ENCODE data around the gene SLC22A5. TPM values are rescaled to one million over a fixed set of nuclear protein-coding genes. Genes with fewer than 3 reads are reported as not detected.

Gene SLC22A5
- total and polyA plus RNA-seq, 7 experiments from 2014 or later: 1.8 to 10.8 (median 6.9) TPM

- Histone ChIP-seq H3K27me3 (ENCODE audit: control insufficient read depth in 2 of 2, insufficient read depth in 2 of 2, low read length in 2 of 2) (no peaks in the 10 kb centered on the region), H3K4me1 (ENCODE audit: control insufficient read depth in 2 of 2, insufficient read depth in 2 of 2, low read length in 2 of 2) (peaks cover 15 to 32% of the 10 kb centered on the region in 2 donors), H3K36me3 (ENCODE audit: control insufficient read depth in 2 of 3, insufficient read depth in 3 of 3, low read length in 3 of 3) (no peaks in the 10 kb centered on the region), H3K4me3 (ENCODE audit: low read length) (no peak overlapping the region), H3K27ac (ENCODE audit: low read depth, low read length) (no peak overlapping the region), H3K9me3 (ENCODE audit: control insufficient read depth in 2 of 3, low read length in 3 of 3) (no peaks in the 10 kb centered on the region)
- ChIA-PET POLR2A (interaction anchor here (4.3 to 8.0 kb wide), 4 partner anchors 17 to 110 kb away, joined by 18 to 122 read pairs (median 42); partner anchors contain the start of gene IRF1), CTCF (interaction anchor here (1.2 to 12.5 kb wide), 5 partner anchors 18 to 110 kb away, joined by 3 to 243 read pairs (median 15); partner anchors contain the start of gene IRF1)
- DNase-seq (no peak), ATAC-seq (no peak)
- Mint-ChIP-seq H3K27ac (peak overlapping the region in 4 of 9 donors; percentile 25 to 70 (median 56)), H3K27me3 (no peaks in the 10 kb centered on the region), H3K9me3 (no peaks in the 10 kb centered on the region), H3K4me3 (no peak overlapping the region), H3K36me3 (peaks cover 0 to 7% (median 0%) of the 10 kb centered on the region in 5 donors), H3K4me1 (peaks cover 30 to 75% (median 50%) of the 10 kb centered on the region in 7 donors)
- intact Hi-C loops (cut with micrococcal nuclease): loop anchor here (5.0 kb wide), 4 partner anchors 117 to 663 kb away; partner anchors contain the start of genes GDF9 (in 1 of the 2), HSPA4 (in 1 of the 2), IL3 (in 1 of the 2) and UQCRQ (in 1 of the 2)
These were observed 19.5 kb downstream of the SLC22A5 start for GRCh38 chr5:132389051-132389331.

- H3K27ac ChIP-seq (ENCODE audit: low read depth, low read length): no peak overlapping the region
- Mint-ChIP-seq H3K36me3 (peaks cover 0 to 11% (median 0%) of the 10 kb centered on the region in 5 donors), H3K4me1 (peaks cover 31 to 79% (median 57%) of the 10 kb centered on the region in 7 donors), H3K27me3 (no peaks in the 10 kb centered on the region), H3K9me3 (no peaks in the 10 kb centered on the region), H3K27ac (peak overlapping the region in 5 of 9 donors; percentile 31 to 81 (median 41)), H3K4me3 (no peak overlapping the region)
- H3K27me3 ChIP-seq (ENCODE audit: control insufficient read depth in 2 of 2, insufficient read depth in 2 of 2, low read length in 2 of 2): no peaks in the 10 kb centered on the region
- ChIA-PET CTCF (interaction anchor here (1.0 to 12.5 kb wide), 8 partner anchors 13 to 116 kb away, joined by 3 to 243 read pairs (median 4); partner anchors contain the start of gene IRF1), POLR2A (interaction anchor here (0.9 to 8.0 kb wide), 5 partner anchors 16 to 115 kb away, joined by 4 to 122 read pairs (median 20); partner anchors contain the start of gene IRF1)
- ATAC-seq (no peak), DNase-seq (no peak)
- peaks cover 15 to 39% of the 10 kb centered on the region in 2 donors for H3K4me1 ChIP-seq (ENCODE audit: control insufficient read depth in 2 of 2, insufficient read depth in 2 of 2, low read length in 2 of 2)
- H3K9me3 ChIP-seq (ENCODE audit: control insufficient read depth in 2 of 3, low read length in 3 of 3): no peaks in the 10 kb centered on the region
- intact Hi-C loops (cut with micrococcal nuclease): loop anchor here (5.0 kb wide), 4 partner anchors 117 to 663 kb away; partner anchors contain the start of genes GDF9 (in 1 of the 2), HSPA4 (in 1 of the 2), IL3 (in 1 of the 2) and UQCRQ (in 1 of the 2)
- no peaks in the 10 kb centered on the region for H3K36me3 ChIP-seq (ENCODE audit: control insufficient read depth in 2 of 3, insufficient read depth in 3 of 3, low read length in 3 of 3)
- no peak overlapping the region for H3K4me3 ChIP-seq (ENCODE audit: low read length)
These were observed 20.2 kb downstream of the SLC22A5 start for GRCh38 chr5:132389585-132390286.

- DNase-seq: no peak
- intact Hi-C loops (cut with micrococcal nuclease): no loop called here
- no peaks in the 10 kb centered on the region for H3K9me3 ChIP-seq (ENCODE audit: control insufficient read depth in 2 of 3, low read length in 3 of 3)
- H3K4me1 Mint-ChIP-seq: peaks cover 34 to 81% (median 58%) of the 10 kb centered on the region in 7 donors
- H3K36me3 Mint-ChIP-seq: peaks cover 0 to 17% (median 0%) of the 10 kb centered on the region in 5 donors
- no peaks in the 10 kb centered on the region for H3K27me3 Mint-ChIP-seq
- ATAC-seq: no peak
- no peak overlapping the region for H3K4me3 ChIP-seq (ENCODE audit: low read length)
- no peak overlapping the region for H3K4me3 Mint-ChIP-seq
- no peak overlapping the region for H3K27ac ChIP-seq (ENCODE audit: low read depth, low read length)
- POLR2A ChIA-PET: interaction anchor here (0.5 to 8.0 kb wide), 5 partner anchors 20 to 107 kb away, joined by 3 to 122 read pairs (median 5); no protein-coding TSS in a partner anchor
- no peaks in the 10 kb centered on the region for H3K27me3 ChIP-seq (ENCODE audit: control insufficient read depth in 2 of 2, insufficient read depth in 2 of 2, low read length in 2 of 2)
- H3K9me3 Mint-ChIP-seq: peaks cover 0 to 2% (median 0%) of the 10 kb centered on the region in 11 donors
- peaks cover 11 to 42% of the 10 kb centered on the region in 2 donors for H3K4me1 ChIP-seq (ENCODE audit: control insufficient read depth in 2 of 2, insufficient read depth in 2 of 2, low read length in 2 of 2)
- no peaks in the 10 kb centered on the region for H3K36me3 ChIP-seq (ENCODE audit: control insufficient read depth in 2 of 3, insufficient read depth in 3 of 3, low read length in 3 of 3)
- CTCF ChIA-PET: interaction anchor here (1.1 to 12.5 kb wide), 5 partner anchors 11 to 114 kb away, joined by 3 to 243 read pairs (median 4); no protein-coding TSS in a partner anchor
- peak overlapping the region in 4 of 9 donors; percentile 20 to 88 (median 68) for H3K27ac Mint-ChIP-seq
These were observed 21.7 kb downstream of the SLC22A5 start for GRCh38 chr5:132391247-132391646.

- H3K9me3 Mint-ChIP-seq: peaks cover 0 to 2% (median 0%) of the 10 kb centered on the region in 11 donors
- H3K4me3 Mint-ChIP-seq: peak overlapping the region in 1 of 10 donors; percentile 25
- H3K27me3 ChIP-seq (ENCODE audit: control insufficient read depth in 2 of 2, insufficient read depth in 2 of 2, low read length in 2 of 2): no peaks in the 10 kb centered on the region
- DNase-seq (no peak), ATAC-seq (no peak)
- H3K36me3 Mint-ChIP-seq: peaks cover 0 to 17% (median 0%) of the 10 kb centered on the region in 5 donors
- intact Hi-C loops (cut with micrococcal nuclease): no loop called here
- no peak overlapping the region for H3K4me3 ChIP-seq (ENCODE audit: low read length)
- no peaks in the 10 kb centered on the region for H3K36me3 ChIP-seq (ENCODE audit: control insufficient read depth in 2 of 3, insufficient read depth in 3 of 3, low read length in 3 of 3)
- no peaks in the 10 kb centered on the region for H3K27me3 Mint-ChIP-seq
- H3K4me1 ChIP-seq (ENCODE audit: control insufficient read depth in 2 of 2, insufficient read depth in 2 of 2, low read length in 2 of 2): peaks cover 9 to 42% of the 10 kb centered on the region in 2 donors
- CTCF ChIA-PET: interaction anchor here (1.3 to 12.5 kb wide), 2 partner anchors 98 to 107 kb away, joined by 4 to 243 read pairs; no protein-coding TSS in a partner anchor
- POLR2A ChIA-PET: interaction anchor here (0.5 to 4.0 kb wide), 7 partner anchors 14 to 109 kb away, joined by 3 to 20 read pairs (median 4); partner anchors contain the start of gene IRF1
- no peak overlapping the region for H3K27ac ChIP-seq (ENCODE audit: low read depth, low read length)
- H3K27ac Mint-ChIP-seq: peak overlapping the region in 5 of 9 donors; percentile 25 to 88 (median 49)
- no peaks in the 10 kb centered on the region for H3K9me3 ChIP-seq (ENCODE audit: control insufficient read depth in 2 of 3, low read length in 3 of 3)
- peaks cover 36 to 81% (median 58%) of the 10 kb centered on the region in 7 donors for H3K4me1 Mint-ChIP-seq
These were observed 22.4 kb downstream of the SLC22A5 start for GRCh38 chr5:132391870-132392269.

GRCh38 chr5:132392411-132392810, 22.9 kb downstream of the SLC22A5 start:
- Mint-ChIP-seq H3K4me1 (peaks cover 36 to 82% (median 62%) of the 10 kb centered on the region in 7 donors), H3K9me3 (peaks cover 0 to 2% (median 0%) of the 10 kb centered on the region in 11 donors), H3K27ac (peak overlapping the region in 7 of 9 donors; percentile 35 to 88 (median 53)), H3K36me3 (peaks cover 0 to 17% (median 0%) of the 10 kb centered on the region in 5 donors), H3K27me3 (no peaks in the 10 kb centered on the region), H3K4me3 (peak overlapping the region in 1 of 10 donors; percentile 2)
- POLR2A ChIA-PET: interaction anchor here (0.8 to 4.0 kb wide), 6 partner anchors 13 to 109 kb away, joined by 3 to 20 read pairs (median 4); partner anchors contain the start of gene IRF1
- intact Hi-C loops (cut with micrococcal nuclease): no loop called here
- ATAC-seq: no peak
- Histone ChIP-seq H3K36me3 (ENCODE audit: control insufficient read depth in 2 of 3, insufficient read depth in 3 of 3, low read length in 3 of 3) (no peaks in the 10 kb centered on the region), H3K4me1 (ENCODE audit: control insufficient read depth in 2 of 2, insufficient read depth in 2 of 2, low read length in 2 of 2) (peaks cover 13 to 46% of the 10 kb centered on the region in 2 donors), H3K4me3 (ENCODE audit: low read length) (no peak overlapping the region), H3K27me3 (ENCODE audit: control insufficient read depth in 2 of 2, insufficient read depth in 2 of 2, low read length in 2 of 2) (no peaks in the 10 kb centered on the region), H3K9me3 (ENCODE audit: control insufficient read depth in 2 of 3, low read length in 3 of 3) (no peaks in the 10 kb centered on the region), H3K27ac (ENCODE audit: low read depth, low read length) (peak overlapping the region; percentile 44)
- CTCF ChIA-PET: interaction anchor here (1.3 to 12.5 kb wide), 2 partner anchors 97 to 106 kb away, joined by 4 to 243 read pairs; no protein-coding TSS in a partner anchor
- no peak for DNase-seq

Measured in naive thymus-derived CD4-positive, alpha-beta T cell (primary cell).